ENCODE measurements around the gene NPHP4.
"Not testable (repeated sequence)": the region's sequence is repeated elsewhere in the genome, so short reads cannot be mapped to it uniquely, and the experiment has no call there.

Gene NPHP4

DNA sequence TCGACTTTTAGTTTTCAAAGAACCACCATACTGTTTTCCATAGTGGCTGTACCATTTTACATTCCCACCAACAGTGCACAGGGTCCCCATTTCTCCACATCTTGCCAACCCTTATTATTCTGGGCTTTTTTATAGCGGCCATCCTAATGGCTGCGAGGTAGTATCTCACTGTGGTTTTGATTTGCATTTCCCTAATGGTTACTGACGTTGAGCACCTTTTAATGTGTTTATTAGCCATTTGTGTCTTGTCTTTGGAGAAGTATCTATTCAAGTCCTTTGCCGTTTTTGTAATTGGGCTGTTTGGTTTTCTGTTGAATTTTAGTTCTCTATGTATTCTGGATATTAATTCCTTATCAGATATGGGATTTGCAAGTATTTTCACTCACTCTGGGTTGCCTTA lies 31.1 kb upstream of the NPHP4 start:
- DNase-seq (ENCODE audit: low read depth): no peak

GRCh38 chr1:6022193-6022592 lies 30.0 kb upstream of the NPHP4 start:
- no peak for DNase-seq (ENCODE audit: low read depth)

GRCh38 chr1:6019166-6019845 lies 27.1 kb upstream of the NPHP4 start:
- DNase-seq (ENCODE audit: low read depth): no peak

DNA sequence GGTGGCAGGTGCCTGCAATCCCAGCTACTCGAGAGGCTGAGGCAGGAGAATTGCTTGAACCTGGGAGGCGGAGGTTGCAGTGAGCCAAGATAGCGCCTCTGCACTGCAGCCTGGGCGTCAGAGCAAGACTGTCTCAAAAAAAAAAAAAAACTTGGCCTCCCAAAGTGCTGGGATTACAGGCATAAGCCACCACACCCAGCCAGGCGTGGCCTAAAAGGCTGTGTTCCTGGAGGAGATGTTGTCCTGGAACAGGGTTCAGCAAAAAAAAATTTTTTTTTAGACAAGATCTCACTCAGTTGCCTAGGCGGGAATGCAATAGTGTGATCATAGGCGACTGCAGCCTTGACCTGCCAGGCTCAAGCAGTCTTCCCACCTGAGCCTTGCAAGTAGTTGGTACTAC lies 25.4 kb upstream of the NPHP4 start:
- DNase-seq (ENCODE audit: low read depth): not testable (repeated sequence)

DNA sequence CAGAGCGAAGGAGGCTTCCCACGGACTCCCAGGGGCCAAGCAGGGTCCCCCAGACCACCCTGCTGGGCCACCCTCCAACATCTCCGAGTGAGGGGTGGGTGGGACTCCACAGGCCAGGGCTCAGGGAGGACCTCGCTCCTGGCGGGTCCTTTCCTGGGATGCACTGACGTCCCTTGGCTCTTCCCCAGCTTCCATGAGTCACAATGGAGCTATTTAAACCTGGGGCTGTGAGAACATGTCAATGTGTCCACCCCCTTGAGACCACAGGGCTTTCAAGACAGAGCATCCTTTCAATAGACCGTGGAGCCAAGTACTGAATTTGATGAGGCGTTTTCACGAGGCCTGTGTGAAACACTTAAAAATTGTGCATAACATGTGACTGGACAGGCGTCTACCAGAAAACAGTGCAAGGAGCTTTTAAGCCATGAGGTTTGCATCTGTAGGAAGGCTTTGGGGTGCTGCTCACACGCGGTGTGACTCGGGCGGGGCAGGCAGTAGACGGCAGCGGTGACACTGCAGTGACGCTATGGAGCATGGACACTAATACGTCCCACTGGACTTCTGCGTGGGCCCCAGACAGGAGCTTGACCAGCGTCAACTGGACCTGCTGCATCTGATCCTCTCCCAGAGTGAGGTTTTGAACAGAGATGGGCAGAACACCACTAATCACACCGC lies 24.1 kb upstream of the NPHP4 start:
- no peak for DNase-seq (ENCODE audit: low read depth)

DNA sequence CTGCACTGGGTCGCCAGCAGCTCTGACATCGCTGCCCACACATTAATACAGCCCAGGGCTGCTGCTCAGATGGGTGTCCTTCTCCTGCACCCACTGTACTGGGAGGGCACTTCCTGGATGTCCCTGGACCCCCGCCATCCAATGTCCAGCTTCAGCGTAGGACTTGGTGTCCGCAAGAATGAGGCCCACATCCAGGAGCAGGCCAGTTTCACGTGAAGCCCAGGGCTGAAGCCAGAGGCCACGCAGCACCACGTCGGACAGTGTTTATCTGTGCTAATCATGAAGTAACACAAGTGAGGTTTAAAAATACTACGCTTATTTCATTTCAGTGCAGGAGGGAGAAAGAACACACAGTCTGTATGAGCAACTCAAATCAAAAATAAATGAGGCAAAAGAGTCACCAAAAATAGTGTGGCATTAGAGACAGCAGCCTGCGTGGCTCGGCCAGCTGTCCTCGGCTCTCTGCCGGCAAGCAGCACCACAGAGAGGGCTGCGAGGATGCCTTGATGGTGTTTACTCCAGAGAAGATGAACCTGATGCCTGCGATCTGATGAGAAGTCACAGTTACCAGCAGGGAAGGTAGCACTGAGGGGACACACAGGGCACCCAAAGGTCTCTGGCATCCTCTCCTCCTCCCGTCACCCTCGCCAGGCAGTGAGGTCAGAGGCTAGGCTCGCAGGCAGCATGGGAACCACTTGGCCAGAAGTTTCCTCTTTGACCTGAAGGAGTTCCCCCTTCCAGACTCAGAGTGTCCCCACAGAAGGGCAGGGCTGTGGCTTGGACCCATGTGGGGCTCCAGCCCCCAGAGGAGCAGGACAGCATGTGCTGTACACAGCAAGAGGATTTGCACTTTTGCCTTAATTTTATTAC lies 22.1 kb upstream of the NPHP4 start:
- DNase-seq (ENCODE audit: low read depth): no peak

DNA sequence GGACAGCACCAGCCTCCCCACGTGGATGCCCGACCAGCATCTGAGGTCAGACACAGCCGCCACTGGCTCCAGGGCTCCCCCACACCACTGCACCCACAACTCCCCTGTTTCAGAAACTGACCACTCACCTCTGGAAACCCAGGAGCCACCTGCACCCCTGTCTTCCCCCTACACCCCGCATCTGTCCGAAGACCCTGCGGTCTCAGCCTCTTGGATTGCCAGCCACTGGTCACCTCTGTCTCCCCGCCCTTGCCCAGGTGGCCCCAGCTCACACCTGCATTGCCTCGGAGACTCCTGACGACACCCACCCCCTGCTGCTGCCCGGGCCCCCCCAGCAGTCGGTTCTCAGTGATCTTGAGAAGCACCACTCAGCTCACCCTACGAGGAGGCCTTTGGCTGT lies 21.3 kb upstream of the NPHP4 start:
- DNase-seq (ENCODE audit: low read depth): no peak

DNA sequence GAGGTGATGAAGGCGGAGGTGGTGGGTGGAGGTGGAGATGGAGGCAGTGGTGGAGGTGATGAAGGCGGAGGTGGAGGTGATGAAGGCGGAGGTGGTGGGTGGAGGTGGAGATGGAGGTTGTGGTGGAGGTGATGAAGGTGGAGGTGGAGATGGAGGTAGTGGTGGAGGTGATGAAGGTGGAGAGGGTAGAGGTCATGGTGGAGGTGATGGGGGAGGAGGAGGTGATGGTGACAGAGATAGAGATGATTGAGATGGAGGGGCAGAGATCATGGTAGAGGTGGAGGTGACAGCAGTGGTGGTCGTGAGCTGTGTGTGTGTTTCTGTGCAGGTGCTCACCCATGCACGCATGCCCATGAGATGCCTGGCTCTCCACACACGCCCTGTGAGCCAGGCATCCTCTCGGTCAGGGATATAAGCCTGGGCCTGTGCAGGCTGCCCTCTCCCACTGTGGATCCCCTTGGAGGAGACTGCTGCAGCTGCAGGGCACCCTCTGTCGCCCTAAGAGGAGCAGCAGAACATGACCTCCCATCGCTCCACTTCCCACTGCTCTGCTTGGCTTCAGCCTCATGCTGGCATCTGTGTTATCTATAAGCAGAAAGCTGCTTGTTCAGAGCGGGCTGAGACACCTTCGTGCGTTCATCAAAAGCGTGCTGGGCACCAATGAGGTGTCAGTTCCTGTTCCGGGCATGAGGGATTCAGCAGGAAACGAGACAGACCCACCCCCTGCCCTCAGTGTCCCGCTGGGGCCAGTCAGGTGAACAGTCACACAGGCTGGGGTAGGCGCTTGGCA lies 20.5 kb upstream of the NPHP4 start:
- no peak for DNase-seq (ENCODE audit: low read depth)

GRCh38 chr1:6011946-6012258 lies 19.7 kb upstream of the NPHP4 start:
- DNase-seq (ENCODE audit: low read depth): no peak

DNA sequence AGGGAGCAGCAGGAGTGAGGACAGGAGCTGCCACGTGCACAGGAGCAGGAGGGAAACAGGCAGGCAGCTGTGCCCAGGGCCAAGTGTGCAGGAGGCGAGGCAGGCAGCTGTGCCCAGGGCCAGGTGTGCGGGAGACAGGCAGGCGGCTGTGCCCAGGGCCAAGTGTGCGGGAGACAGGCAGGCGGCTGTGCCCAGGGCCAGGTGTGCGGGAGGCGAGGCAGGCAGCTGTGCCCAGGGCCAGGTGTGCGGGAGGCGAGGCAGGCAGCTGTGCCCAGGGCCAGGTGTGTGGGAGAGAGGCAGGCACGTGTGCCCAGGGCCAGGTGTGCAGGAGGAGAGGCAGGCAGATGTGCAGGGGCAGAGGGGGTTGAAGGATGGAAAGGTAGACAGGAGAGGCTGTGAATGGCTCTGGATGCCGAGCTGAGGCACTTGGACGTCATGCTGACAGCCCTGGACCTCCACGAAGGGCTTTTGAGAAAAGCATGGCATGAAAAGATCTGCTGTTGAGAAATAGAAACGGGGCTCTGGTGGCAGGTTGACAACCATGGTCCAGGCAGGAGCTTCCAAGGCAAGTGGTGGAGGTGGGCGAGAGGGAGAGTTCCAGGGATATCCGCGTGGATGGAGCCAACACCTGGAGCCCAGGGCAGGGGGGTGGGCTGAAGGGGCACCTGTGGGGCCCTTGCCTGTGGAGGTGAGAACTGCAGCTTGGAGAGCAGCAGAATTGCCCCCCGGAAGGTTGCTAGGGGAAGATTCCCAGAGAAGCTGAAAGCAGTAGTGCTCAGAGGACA lies 19.1 kb upstream of the NPHP4 start:
- no peak for DNase-seq (ENCODE audit: low read depth)

DNA sequence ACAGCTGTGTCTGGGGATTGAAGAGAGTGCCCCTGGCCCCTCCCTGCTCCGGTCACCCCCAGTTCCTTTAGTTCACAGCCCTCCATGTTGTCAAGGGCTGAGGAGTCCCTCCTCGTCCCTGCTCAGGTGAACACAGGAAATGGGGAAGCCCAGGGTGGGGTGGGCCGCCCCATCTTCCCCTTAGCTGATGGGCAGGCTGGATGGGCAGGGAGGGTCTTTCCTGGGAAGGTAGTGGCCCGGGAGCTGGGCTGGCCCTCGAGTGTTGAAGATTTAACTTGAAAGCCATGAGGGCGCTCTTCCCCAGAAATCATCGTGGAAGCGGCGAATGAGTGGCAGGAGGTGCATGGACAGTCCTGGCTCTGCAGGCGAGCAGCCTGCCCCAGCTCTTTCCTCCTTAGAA lies 18.3 kb upstream of the NPHP4 start:
- no peak for DNase-seq (ENCODE audit: low read depth)

DNA sequence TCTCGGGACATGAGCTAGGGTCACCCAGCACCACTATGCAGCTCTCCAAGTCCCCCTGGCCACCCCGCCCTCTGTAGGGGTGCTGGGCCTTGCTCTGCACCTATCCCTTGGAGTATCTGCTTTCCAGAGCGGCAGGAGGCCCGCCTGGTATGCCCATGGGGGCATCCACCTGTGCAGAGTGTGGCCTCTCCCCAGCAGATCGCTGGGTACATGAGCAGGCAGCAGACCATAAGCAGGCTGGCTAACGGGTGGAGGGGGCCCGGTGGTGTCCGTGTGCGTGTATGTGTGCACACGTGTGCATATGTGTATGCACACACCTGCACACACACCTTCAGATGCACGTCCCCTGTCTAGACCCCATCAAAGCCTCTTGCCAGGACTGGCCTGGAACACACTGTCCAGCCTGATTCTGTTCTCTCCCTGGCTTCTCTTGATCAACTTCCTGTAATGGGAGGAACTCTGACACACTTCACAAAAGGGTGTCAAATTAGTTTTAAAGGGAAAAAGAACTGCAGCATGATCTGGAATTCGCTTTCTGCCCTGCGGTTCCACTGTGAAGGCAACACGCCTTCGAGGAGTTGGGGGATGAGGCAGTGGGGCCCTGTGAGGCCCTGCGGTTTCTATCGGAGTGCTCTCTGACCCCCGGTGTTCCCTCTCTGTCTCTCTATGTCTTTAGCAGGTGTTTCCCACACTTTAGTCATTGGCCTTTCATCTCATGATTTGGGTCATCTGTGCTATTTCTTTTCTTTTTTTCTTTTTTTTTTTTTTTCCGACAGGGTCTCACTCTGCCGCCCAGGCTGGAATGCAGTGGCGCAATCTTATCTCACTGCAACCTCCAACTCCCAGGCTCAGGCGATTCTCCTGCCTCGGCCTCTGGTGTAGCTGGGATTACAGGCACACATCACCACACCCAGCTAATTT lies 17.2 kb upstream of the NPHP4 start:
- no peak for DNase-seq (ENCODE audit: low read depth)

DNA sequence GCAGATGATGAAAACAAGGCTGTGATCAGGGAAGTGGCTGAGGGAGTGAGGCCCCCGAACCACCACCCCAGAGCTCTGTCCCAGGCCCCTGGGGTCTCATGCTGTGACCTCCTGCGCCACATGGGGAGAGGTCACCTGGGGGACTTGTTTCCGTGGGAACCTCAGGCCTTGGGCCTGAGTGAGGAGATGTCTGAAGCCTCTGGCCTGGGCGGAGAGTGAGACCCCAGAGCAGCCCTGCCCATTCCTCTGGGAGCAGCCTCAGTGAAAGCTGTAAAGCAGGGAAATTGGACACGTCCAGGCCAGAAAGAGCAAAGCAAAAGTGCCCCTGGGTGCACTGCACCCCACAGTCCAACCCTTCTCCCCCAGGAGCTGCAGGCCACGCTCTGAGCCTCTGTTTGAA lies 16.5 kb upstream of the NPHP4 start:
- no peak for DNase-seq (ENCODE audit: low read depth)

- no peak for DNase-seq (ENCODE audit: low read depth)
These were observed 15.8 kb upstream of the NPHP4 start for GRCh38 chr1:6008084-6008415.

DNA sequence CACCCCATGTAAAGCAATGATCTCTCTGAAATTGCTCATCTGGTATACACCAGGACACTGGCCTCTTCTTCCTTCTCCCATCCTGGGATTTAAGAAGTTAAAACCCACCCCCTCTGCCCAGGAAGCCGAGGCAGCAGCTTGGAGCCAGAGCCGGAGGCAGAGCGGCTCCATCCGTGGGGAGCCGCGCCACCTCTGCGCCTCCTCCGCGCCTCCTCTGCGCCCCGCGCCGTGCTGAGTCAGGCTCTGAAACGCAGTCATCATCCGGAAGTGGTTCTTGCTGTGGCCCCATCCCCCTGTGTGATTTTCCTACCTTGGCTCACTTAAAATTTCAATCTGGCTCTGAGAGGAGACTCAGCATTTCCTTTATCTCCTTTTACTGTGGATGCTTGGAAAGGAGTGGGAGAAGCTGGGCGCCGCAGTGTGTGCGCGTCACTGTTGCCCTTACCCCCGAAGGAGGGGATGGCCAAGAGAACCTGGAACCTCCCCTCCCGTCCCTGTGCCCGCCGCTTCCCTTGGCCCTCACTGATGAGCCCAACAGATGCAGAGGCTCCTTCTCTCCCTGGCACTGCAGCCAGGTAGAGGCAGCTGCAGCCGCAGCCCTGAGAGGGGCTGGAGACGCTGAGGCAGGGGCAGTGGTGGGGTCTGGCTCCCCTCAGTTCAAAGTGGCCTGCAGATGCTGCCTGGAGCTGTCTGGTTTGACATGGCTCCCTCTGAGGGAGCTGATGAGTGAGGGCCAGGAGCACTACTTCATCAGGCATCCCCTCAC lies 15.3 kb upstream of the NPHP4 start:
- no peak for DNase-seq (ENCODE audit: low read depth)

DNA sequence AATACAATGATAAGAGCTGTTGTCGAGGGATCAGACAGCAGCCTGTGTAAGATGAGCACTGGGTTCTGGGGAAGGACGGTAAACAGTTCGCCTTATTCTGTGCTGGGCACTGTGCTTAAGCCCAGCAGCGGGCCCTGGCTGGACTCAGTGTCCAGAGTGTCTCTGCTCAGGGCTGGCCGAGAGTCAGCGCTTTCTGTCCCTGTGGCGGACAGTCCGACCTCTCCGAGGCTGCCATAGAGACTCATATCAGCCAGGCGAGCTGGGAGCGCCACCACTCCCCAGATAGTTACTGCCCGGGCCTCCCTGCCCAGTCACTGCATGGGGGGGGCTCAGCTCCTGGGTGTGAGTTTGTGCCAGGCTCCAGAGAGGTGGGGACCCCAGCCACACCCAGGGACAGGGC lies 14.7 kb upstream of the NPHP4 start:
- DNase-seq (ENCODE audit: low read depth): no peak

DNA sequence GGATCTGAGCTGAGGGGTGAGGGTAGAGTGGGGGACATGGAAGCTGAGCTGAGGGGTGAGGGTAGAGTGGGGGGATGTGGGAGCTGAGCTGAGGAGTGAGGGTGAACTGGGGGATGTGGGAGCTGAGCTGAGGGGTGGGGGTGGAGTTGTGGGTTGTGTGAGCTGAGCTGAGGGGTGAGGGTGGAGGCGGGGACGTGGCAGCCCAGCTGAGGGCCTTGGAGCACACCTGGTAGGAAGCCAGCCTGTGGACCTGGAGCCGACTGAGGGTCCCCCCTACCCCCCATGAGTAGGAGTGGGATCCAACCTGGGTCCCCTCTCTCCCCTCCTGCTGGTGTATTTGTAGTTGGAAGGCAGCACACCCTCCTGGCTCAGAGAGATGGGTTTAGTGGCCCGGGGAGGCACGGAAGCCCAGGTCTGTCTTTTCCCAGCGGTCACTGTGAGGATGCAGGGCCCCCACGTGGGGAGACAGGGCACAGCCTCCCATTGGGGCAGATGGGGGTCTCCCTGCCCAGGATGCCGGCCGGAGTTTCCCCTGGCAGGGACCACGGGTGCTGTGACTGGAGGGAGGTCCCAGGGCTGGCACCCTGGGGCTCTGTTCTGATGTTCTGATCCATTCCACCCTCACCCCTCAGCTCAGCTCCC lies 13.2 kb upstream of the NPHP4 start:
- no peak for DNase-seq (ENCODE audit: low read depth)

DNA sequence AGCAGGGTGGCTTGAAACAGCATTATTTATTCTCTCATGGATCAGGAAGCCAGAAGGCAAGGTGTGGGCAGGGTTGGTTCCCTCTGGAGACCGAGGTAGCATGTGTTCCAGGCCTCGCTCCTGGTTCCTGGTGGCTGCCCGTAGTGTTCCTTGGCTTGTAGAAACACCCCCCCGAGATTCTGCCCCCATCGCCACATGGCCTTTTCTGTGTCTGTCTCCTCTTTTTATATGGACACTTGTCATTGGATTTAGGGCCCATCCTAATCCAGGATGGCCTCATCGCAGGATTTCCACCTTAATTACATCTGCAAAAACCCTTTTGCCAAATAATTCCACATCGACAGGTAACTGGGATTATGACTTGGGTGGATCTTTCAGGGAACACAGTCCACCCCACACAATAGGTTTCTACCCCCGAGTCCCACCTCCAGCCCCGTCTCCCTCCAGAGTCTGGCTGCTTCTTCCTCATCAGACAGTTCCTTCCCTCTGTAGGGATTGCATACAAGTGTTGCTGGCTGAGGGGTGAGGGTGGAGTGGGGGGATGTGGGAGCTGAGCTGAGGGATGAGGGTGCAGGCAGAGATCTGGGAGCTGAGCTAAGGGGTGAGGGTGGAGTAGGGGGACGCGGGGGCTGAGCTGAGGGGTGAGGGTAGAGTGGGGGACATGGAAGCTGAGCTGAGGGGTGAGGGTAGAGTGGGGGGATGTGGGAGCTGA lies 12.3 kb upstream of the NPHP4 start:
- DNase-seq (ENCODE audit: low read depth): no peak
